ENCODE measurements around the gene SPECC1.
"Not testable (repeated sequence)": the region's sequence is repeated elsewhere in the genome, so short reads cannot be mapped to it uniquely, and the experiment has no call there.

The SPECC1 gene

DNA sequence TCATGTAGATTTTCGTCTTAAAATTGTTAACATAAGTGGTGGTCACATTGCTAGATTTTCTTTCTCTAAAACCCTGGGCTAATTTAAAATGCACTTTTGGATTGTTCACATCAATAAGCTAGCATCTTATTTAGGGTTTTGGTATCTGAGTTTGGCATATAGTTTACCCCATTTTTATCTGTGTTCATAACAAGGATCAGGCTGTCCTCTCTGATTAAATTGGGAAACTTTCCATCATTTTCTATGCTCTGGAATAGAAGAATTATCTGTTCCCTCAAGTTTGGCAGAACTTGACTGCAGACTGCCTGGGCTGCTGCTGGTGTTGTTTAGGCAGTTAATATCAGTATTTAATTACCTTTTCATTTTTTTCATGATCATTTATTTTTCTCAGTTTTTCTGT, 1.8 kb downstream of the SPECC1 start:
- DNase-seq (ENCODE audit: low read depth): no peak

DNA sequence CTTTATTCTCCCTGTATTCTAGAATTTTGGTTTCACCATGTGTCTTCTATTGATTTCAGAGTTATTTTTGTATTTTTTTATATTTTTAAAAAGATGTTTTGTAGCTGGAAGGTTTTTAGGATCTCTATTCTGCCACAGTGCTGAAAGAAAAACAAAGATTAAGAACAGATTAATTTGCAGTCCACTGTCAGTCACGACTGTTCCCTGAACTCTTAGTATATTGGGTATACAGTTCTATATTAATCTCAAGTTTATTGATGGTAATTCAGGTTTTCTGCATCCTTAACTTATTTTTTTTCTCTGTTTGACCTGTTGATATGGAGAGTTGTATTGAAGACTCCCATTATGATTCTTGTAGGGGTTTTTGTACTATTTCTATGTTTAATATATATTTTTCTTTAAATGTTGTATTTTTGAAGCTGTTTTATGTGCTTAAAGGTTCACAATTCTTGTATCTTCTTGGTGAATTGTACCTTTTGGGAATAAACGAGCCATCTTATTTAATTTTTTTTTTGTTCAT, 2.9 kb downstream of the SPECC1 start:
- DNase-seq (ENCODE audit: low read depth): no peak

DNA sequence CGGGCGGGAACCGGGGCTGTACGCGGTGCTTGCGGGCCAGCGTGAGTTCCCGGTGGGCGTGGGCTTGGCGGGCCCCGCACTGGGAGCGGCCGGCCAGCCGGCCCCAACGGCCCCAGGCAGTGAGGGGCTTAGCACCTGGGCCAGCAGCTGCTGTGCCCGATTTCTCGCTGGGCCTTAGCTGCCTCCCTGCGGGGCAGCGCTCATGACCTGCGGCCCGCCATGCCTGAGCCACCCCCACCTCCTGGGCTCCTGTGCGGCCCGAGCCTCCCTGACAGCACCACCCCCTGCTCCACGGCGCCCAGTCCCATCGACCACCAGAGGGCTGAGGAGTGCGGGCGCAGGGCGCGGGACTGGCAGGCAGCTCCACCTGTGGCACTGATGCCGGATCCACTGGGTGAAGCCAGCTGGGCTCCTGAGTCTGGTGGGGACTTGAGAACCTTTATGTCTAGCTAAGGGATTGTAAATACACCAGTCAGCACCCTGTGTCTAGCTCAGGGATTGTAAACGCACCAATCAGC, 7.4 kb downstream of the SPECC1 start:
- not testable (repeated sequence) for DNase-seq (ENCODE audit: low read depth)

DNA sequence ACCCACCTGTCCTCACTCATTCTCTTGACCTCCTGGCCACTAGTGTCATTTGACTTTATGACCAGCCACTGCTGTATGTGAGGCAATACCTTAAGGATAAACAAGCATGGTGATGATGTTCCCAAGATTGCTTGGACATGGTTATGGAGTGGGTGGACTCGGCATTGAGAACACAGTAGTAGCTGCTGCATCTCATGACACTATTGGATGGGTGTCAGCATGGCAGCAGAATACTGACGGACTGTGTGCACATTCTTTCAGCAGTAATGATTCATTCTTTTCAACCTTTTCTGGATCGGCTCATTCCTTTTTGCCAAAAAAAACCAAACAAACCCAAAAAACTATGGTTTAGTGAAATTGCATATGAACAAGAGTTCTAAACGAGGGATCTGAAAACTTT, 13.5 kb downstream of the SPECC1 start:
- no peak for DNase-seq (ENCODE audit: low read depth)

GRCh38 chr17:20026960-20027359, 17.8 kb downstream of the SPECC1 start:
- DNase-seq (ENCODE audit: low read depth): no peak

DNA sequence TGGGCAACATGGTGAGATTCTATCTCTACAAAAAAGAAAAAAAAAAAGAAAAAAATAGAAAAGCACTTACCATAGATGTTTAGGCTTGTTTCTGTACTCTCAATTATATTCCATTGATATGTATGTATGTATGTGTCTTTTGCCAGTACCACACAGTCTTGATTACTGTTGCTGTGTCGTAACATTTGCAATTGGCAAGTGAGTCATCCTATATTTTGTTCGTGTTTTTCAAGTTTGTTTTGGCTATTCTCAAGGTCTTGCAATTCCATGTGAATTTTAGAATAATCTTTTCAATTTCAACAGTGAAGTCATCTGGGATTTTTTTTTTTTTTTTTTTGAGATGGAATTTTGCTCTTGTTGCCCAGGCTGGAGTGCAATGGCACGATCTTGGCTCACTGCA, 19.3 kb downstream of the SPECC1 start:
- DNase-seq (ENCODE audit: low read depth): no peak

DNA sequence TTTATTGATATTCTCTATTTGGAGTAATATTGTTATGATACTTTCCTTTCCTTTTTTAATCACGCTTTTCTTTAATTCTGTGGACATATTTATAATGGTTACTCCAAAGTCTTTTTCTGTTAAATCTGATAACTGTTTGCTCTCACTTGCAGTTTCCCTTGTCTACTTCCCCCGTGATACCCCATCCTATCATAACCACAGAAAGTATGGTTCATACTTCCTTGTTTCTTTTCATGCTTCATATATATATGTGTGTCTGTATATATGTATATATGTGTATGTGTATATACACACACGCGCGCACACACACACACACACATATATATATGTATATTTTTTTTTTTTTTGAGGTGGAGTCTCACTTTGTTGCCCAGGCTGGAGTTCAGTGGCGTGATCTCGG, 23.5 kb downstream of the SPECC1 start:
- no peak for DNase-seq (ENCODE audit: low read depth)

GRCh38 chr17:20033415-20033814, 24.3 kb downstream of the SPECC1 start:
- DNase-seq (ENCODE audit: low read depth): no peak

DNA sequence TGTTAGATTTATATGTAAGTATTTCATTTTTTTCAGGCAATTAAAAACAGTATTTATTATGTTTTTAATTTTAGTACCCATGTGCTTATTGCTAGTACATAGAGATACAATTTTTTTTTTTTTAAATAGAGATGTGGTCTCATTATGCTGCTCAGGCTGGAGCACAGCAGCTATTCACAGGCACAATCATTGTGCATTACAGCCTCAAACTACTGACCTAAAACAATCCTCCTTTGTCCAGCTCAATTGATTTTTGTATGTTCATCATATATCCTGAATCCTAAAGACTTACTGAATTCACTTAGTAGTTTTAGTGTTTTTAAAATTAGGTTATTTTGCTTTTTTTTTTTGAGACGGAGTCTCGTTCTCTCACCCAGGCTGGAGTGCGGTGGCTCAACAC, 26.3 kb downstream of the SPECC1 start:
- DNase-seq (ENCODE audit: low read depth): no peak

DNA sequence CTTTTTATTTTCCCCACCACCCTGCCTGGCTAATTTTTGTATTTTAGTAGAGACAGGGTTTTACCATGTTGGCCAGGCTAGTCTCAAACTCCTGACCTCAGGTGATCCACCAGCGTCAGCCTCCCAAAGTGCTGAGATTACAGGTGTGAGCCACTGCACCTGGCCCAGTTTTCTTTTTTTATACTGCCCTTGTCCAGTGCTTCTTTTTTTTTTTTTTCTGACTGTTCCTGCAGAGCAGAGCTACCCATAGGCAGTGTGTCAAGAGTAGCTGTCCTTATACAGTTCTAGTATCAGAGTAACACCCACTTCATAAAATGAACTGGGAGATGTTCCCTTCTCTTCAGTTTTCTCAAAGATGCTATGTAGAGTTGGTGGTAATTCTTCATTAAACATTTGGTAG, 28.1 kb downstream of the SPECC1 start:
- DNase-seq (ENCODE audit: low read depth): not testable (repeated sequence)

DNA sequence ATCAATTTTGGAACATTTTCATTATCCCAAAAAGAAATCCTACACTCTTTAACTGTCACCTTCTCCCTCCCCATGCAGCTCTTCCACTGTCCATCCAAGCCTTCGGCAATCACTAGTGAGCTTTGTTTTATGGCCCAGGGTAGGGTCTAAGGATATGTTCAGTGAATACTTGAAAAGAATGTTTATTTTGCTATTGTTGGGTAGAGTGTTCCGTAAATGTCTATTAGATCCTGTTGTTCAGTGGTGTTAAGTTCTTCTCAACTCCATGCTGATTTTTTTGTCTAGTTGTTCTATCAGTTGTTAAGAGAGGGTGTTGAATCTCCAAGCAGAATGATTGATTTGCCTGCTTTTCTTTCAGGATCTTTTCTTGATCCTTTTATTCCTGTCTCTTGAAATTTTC, 29.9 kb downstream of the SPECC1 start:
- DNase-seq (ENCODE audit: low read depth): no peak

DNA sequence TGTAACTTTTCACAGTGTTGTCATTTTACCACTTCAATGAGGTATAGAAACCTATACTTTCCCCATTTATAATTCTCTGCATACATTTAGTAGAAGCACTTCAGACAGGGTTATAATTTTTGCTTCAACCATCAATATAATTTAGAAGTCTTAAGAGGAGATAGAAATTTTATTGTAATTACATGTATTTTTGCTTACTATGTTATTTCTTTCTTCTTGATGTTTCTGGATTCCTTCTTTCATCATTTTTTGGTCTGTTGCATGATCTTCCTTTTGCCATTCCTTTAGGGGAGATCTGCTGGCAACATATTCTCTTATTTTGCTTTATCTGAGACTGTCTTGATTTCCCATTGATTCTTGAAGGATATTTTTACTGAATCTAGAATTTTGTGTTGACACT, 31.1 kb downstream of the SPECC1 start:
- no peak for DNase-seq (ENCODE audit: low read depth)

GRCh38 chr17:20043021-20043420, 33.9 kb downstream of the SPECC1 start:
- no peak for DNase-seq (ENCODE audit: low read depth)

DNA sequence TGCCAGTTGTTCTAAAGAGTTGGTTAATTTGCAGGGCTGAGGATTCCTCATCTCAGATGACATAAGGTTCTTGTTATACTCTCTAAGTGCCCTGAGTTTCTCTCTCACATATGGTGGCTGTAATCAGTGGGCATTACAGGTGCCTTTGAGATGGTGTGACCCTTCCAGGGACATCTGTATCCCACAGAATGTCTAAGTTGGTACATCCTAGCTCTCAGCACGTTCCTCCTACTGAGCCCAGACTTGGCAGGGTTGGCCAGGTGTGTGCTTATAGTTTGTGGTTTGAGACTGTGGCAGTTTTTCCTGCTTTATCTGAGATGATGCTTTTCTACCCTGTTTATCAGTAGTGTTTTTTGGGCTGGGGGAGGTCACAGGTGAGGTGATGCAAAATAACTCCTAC, 36.3 kb downstream of the SPECC1 start:
- DNase-seq (ENCODE audit: low read depth): no peak

DNA sequence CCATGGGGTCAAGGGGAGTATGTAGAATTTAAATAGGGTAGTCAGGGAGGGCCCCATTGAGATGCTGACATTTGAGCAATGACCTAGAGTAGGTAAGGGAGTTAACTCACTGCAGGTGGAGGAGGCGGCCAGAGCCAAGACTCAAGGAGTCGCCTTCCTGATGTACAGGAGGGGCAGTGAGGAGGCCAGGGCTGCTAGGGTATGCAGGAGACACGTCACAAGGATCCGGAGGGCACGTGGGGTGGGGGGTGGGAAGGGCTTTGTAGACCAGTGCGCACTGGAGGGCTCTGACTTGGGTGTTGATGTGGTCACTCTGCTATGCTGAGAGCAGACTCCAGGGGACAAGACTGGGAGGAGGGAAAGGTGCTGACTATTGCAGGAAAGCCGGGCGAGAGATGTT, 37.5 kb downstream of the SPECC1 start:
- no peak for DNase-seq (ENCODE audit: low read depth)

DNA sequence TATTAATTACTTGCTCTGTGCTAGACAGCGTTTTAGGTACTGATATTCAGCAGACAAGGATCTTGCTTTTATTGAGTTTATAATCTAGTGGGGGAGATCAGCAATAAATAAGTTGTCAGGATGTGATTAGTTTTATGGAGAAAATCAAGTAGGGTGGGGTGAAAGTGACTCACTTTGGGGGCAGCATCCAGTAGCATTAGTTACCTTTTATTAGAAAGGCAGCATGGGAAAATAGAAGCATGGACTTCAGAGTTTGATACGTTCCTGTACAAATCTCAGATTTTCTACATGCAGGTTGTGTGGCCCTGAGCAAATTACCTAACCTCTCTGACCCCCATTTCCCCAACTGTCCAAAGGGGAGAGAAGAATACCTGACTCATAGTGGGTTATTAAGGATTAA, 42.5 kb downstream of the SPECC1 start:
- no peak for DNase-seq (ENCODE audit: low read depth)

GRCh38 chr17:20053361-20053964, 44.3 kb downstream of the SPECC1 start:
- DNase-seq (ENCODE audit: low read depth): no peak

DNA sequence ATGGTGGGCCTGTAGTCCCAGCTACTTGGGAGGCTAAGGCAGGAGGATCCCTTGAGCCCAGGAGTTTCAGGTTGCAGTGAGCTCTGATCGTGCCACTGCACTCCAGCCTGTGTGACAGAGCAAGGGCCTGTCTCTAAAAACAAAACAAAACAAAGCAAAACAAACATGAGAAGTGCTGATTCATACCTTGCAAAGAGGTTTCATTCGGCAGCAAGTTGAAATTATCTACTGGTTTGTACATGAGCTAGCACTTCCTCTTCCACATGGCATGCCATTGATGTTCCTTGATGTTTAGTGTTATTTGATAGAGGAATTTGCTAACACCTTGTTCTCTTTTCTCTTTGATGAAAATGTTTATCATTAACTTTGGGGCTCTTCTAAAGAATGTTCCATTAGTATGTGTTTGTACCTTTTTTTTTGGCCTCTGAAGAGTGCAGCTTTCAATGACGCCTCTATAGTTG, 50.6 kb downstream of the SPECC1 start:
- DNase-seq (ENCODE audit: low read depth): no peak

DNA sequence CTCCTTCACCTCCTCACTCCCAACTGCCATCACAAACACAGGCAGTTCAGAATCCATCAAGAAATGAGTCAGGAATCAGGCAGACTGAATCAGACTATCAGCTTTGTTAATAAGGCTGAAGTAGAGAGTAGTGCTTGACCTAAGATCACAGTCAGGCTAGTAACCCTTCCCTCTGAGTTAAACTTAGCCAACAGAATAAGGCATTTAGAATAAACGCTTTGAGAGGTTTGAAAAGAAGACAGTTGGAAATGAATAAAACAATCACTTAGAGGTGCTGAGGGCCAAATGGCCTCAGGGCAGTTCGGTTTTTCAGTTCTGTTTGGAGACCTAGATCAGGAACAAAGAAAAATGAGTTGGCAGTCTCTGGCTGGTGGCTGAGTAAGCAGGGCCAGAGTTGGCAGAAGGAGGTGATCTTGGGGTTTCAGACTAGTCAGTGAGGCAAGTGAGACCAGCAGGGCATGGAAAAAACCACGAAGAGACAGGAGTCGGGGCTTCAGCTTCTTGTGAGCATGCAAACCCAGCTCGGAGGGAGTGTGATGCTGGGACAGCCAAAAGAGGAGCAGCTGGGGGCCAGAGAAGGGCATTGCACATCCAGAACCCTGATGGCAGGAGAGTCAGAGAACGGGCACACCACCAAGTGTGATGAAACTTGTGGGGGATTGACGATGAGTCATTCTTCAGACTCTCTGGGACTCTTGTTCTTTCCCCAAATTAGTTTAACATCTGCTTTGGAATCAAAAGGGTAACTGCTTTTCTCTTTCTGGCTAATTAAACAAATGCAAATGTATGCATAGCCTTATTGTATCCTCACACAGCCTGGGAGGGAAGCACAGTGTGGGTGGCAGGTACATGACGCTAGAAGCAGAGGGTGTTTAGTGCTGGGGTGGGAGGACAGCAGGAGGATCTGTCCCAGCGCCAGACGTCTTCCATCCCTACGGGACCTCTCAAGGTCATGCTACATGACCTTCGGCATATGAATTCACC, 54.8 kb downstream of the SPECC1 start:
- DNase-seq (ENCODE audit: low read depth): no peak

DNA sequence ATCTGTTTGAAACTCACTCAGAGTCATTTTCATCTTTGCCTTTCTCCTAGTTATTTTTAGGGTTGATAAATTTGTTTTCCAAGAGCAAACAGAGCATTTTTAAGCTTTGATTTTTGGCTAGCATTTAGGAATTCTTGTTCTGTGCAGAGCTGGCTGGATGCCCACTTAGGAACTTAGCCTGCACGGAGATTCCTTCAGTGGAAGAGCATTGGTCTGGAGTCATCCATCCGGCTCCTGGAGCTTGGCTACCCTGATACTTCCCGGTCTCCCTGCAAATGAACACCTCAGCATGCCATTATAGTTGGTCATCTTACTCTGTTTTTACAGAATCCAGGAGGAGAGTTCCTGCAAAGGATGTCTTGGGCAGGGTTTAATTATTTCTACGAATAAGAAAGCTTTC, 57.1 kb downstream of the SPECC1 start:
- no peak for DNase-seq (ENCODE audit: low read depth)

DNA sequence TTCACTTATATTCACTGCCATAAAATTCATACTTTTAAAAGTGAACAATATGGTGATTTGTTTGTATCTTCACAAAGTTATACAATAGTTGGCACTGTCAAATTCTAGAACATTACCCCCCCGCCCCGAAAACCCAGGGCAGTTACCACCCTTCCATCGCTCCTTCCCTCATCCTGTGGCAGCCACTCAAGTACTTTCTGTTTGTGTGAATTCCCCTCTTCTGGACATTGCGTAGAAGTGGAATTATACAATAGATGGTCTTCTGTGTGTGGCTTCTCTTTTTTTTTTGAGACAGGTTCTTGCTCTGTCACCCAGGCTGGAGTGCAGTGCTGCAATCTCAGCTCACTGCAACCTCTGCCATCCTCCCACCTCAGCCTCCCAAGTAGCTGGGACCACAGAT, 58.6 kb downstream of the SPECC1 start:
- DNase-seq (ENCODE audit: low read depth): no peak

DNA sequence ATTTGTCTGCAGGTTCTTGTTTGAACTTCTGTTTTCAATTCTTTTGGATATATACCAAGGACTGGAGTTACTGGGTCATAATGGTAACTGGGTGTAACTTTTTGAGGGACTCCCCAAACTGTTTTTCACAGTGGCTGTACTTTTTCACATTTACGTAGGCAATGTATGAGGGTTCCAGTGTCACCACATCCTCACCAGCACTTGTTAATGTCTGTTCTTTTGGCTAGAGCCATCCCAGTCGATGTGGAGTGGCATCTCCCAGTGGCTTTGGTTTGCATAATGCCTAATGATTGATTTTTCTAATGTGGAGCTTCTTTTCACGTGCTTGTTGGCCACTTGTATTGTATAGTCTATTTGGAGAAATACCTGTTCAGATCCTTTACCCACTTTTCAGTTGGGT, 59.3 kb downstream of the SPECC1 start:
- DNase-seq (ENCODE audit: low read depth): no peak
